HepG2 (cell line): ENCODE results near the gene STOML3. TPM values are rescaled to one million over a fixed set of nuclear protein-coding genes. Genes with fewer than 3 reads are reported as not detected.

Source experiments
- AHR ChIP-seq: IDR thresholded peaks from 2 replicates; pipeline ENCODE4 v1.6.1; 2018; ENCODE audit warnings: missing genetic modification reagents, missing compliant biosample characterization
- CBX1 ChIP-seq: IDR thresholded peaks from one replicate; pipeline ENCODE4 v1.6.1; 2016; ENCODE audit warnings: antibody characterized with exemption, low read depth
- DRAP1 ChIP-seq: IDR thresholded peaks from 2 replicates; pipeline ENCODE4 v1.6.1; 2016; ENCODE audit warnings: missing genetic modification reagents, missing compliant biosample characterization
- ELF3 ChIP-seq: IDR thresholded peaks from 2 replicates; pipeline ENCODE4 v1.6.1; 2016; ENCODE audit warnings: missing genetic modification reagents, missing compliant biosample characterization
- ELF4 ChIP-seq: sonication (generic); formaldehyde crosslinking; IDR thresholded peaks from 2 replicates; pipeline ENCODE4 v1.5.0; 2020; ENCODE audit warnings: missing genetic modification reagents, mild to moderate bottlenecking, moderate library complexity, borderline replicate concordance
- GMEB2 ChIP-seq: IDR thresholded peaks from 2 replicates; pipeline ENCODE4 v1.6.1; 2016; ENCODE audit warnings: missing biosample characterization, missing genetic modification reagents, low read depth
- HMGXB4 ChIP-seq, 2 experiments: sonication (generic) in 1 of 2; formaldehyde crosslinking in 1 of 2; IDR thresholded peaks; 2 replicates each; pipeline versions ENCODE4 v1.4.0 to v1.6.1; 2018 to 2020; ENCODE audit warnings: missing genetic modification reagents in 2 of 2, borderline replicate concordance in 1 of 2, low read depth in 1 of 2, mild to moderate bottlenecking in 1 of 2, missing biosample characterization in 1 of 2
- HNF4G ChIP-seq, 2 experiments: sonication (generic) in 1 of 2; formaldehyde crosslinking in 1 of 2; IDR thresholded peaks; 2 replicates each; pipeline versions ENCODE4 v1.4.0 to v1.6.1; 2011 to 2020; ENCODE audit warnings: borderline replicate concordance in 2 of 2, low read depth in 2 of 2, mild to moderate bottlenecking in 2 of 2, low read length in 1 of 2, missing genetic modification reagents in 1 of 2, moderate library complexity in 1 of 2
- MAFK ChIP-seq, 2 experiments: IDR thresholded peaks in 1 of 2; conservative IDR thresholded peaks in 1 of 2; 2 replicates each; pipeline ENCODE4 v1.6.1; 2011; ENCODE audit warnings: improper control_type of control experiment in 2 of 2, low read length in 2 of 2
- MBD4 ChIP-seq: IDR thresholded peaks from 2 replicates; pipeline ENCODE4 v1.6.1; 2012; ENCODE audit warnings: low read length, inconsistent platforms, borderline replicate concordance
- NFE2L1 ChIP-seq: sonication (generic); formaldehyde crosslinking; IDR thresholded peaks from 2 replicates; pipeline ENCODE4 v1.4.0; 2020; ENCODE audit warnings: missing genetic modification reagents, mild to moderate bottlenecking, borderline replicate concordance
- POGK ChIP-seq: sonication (generic); formaldehyde crosslinking; conservative IDR thresholded peaks from 2 replicates; pipeline ENCODE4 v1.8.0; 2022; ENCODE audit warnings: mild to moderate bottlenecking, moderate library complexity, missing genetic modification reagents
- SP5 ChIP-seq: IDR thresholded peaks from 2 replicates; pipeline ENCODE4 v1.6.1; 2016; ENCODE audit warnings: low read depth, borderline replicate concordance
- THAP7 ChIP-seq: sonication (generic); formaldehyde crosslinking; IDR thresholded peaks from 2 replicates; pipeline ENCODE4 v1.8.1; 2023; ENCODE audit warnings: mild to moderate bottlenecking, missing genetic modification reagents
- ZBTB25 ChIP-seq: IDR thresholded peaks from 2 replicates; pipeline ENCODE4 v1.6.1; 2018; ENCODE audit warnings: missing genetic modification reagents
- ZMAT5 ChIP-seq: sonication (generic); formaldehyde crosslinking; IDR thresholded peaks from 2 replicates; pipeline ENCODE4 v1.5.0; 2020; ENCODE audit warnings: mild to moderate bottlenecking, low read depth, missing genetic modification reagents, borderline replicate concordance
- ZNF264 ChIP-seq: sonication (generic); formaldehyde crosslinking; IDR thresholded peaks from 2 replicates; pipeline ENCODE4 v1.4.0; 2020; ENCODE audit warnings: missing genetic modification reagents
- ZNF30 ChIP-seq: sonication (generic); formaldehyde crosslinking; IDR thresholded peaks from 2 replicates; pipeline ENCODE4 v1.5.0; 2020; ENCODE audit warnings: mild to moderate bottlenecking, missing genetic modification reagents
- ZNF350 ChIP-seq: sonication (generic); formaldehyde crosslinking; IDR thresholded peaks from 2 replicates; pipeline ENCODE4 v1.4.0; 2020; ENCODE audit warnings: mild to moderate bottlenecking, low read depth, missing genetic modification reagents, borderline replicate concordance
- polyA plus RNA-seq, 8 experiments: library from polyadenylated mRNA; depleted of rRNA in 3 of 8; stranded (reverse) in 7 of 8; unstranded in 1 of 8; fragments of >200 nt; fragmentation: Illumina TruSeq in 4 of 8; extraction: Trizol in 4 of 8; gene quantifications; 2 replicates each; pipeline versions ENCODE4 v1.2.1 to v1.2.3, GENCODE V29; 2011 to 2016; ENCODE audit warnings: low read depth in 4 of 8, missing spikeins in 1 of 8, mixed read lengths in 1 of 8; ENCODE audit not compliant: insufficient read depth in 1 of 8
- total RNA-seq, 5 experiments: library from RNA; depleted of rRNA; stranded (reverse); fragments of >200 nt; fragmentation: Illumina TruSeq; extraction: Trizol; gene quantifications; 2 replicates each; pipeline ENCODE4 v1.2.3, GENCODE V29; 2016; ENCODE audit warnings: low read depth in 1 of 5

STOML3 gene
- total and polyA plus RNA-seq, 2 of the 13 experiments (the other 11 are each of a cell fraction or from before 2014, with no cell fraction given), result not detected

- TF ChIP-seq GMEB2 (CRISPR knock-in tag) (no peak), CBX1 (peak; percentile 3), ZNF264 (peak; percentile 75), DRAP1 (0 out of 2 replicates have a peak, but pooled peaks have one; percentile 22), ELF3 (CRISPR knock-in tag) (0 out of 2 replicates have a peak, but pooled peaks have one; percentile 47), ZNF350 (CRISPR knock-in tag) (peak; percentile 79), MAFK (conservative IDR thresholded peaks at IDR 0.05 in 1 of 2, IDR thresholded peaks at IDR 0.05 in 1 of 2; ENCODE audit: low read length in 2 of 2) (no peak), HNF4G (IDR thresholded peaks at IDR 0.05; ENCODE audit: borderline replicate concordance, low read depth, low read length) (no peak), HNF4G (CRISPR knock-in tag; IDR thresholded peaks at IDR 0.05; ENCODE audit: borderline replicate concordance, low read depth) (peak; percentile 46; the same call in 1 of the 2 replicates), ZMAT5 (CRISPR knock-in tag) (no peak), HMGXB4 (CRISPR knock-in tag; IDR thresholded peaks at IDR 0.05; ENCODE audit: borderline replicate concordance in 1 of 2, low read depth in 1 of 2) (peak; percentile 38 to 54; a peak in 3 of 4 replicates), ZBTB25 (0 out of 2 replicates have a peak, but pooled peaks have one; percentile 31), ELF4 (CRISPR knock-in tag) (peak; percentile 27; the same call in 1 of the 2 replicates), MBD4 (no peak), SP5 (CRISPR knock-in tag) (peak; percentile 71), AHR (CRISPR knock-in tag) (no peak; the same call in 1 of the 2 replicates), ZNF30 (CRISPR knock-in tag) (no peak), NFE2L1 (CRISPR knock-in tag) (0 out of 2 replicates have a peak, but pooled peaks have one; percentile 11), THAP7 (CRISPR knock-in tag) (no peak), POGK (CRISPR knock-in tag) (peak; percentile 77; the same call in 1 of the 2 replicates)
Observed at GRCh38 chr13:39037880-39038568, 47.4 kb upstream of the STOML3 start, which contains the start of the genes NHLRC3 and PROSER1 (continued).
